Panc1 (cell line): ENCODE results near the gene CDS2.

Source experiments
- CTCF ChIP-seq: fragments of 450-650 bp; IDR thresholded peaks from 2 replicates; pipeline ENCODE4 v1.5.1; 2017; ENCODE audit warnings: mild to moderate bottlenecking
- REST ChIP-seq, 2 experiments: IDR thresholded peaks; 2 replicates each; pipeline ENCODE4 v1.6.1; 2011 to 2012; ENCODE audit warnings: low read depth in 2 of 2, control low read depth in 1 of 2, low read length in 1 of 2, mild to moderate bottlenecking in 1 of 2, moderate library complexity in 1 of 2; ENCODE audit not compliant: insufficient read depth in 1 of 2

GRCh38 chr20:5211803-5212714 is 85.3 kb downstream of the CDS2 start:
- TF ChIP-seq CTCF (no peak), REST (IDR thresholded peaks at IDR 0.05; ENCODE audit: insufficient read depth in 1 of 2, low read depth in 2 of 2, low read length in 1 of 2) (no peak)
